Lower lobe of right lung (tissue), 2 donors: ENCODE results near the gene LETM1. TPM values are rescaled to one million over a fixed set of nuclear protein-coding genes. Genes with fewer than 3 reads are reported as not detected.

Source experiments
- ATAC-seq, 2 donors: fragments of 200-7000 bp; cut with Tn5 transposase; one replicate each; pipeline ENCODE4 v1.9.1; 2020 to 2022; ENCODE audit warnings: mild to moderate bottlenecking in 2 of 2, moderate library complexity in 2 of 2
- DNase-seq: peaks from one replicate; pipeline ENCODE4 v3.0.0-alpha.2; 2020
- H3K27ac ChIP-seq: fragments of 200-600 bp; one replicate; pipeline ENCODE4 v1.8.0; 2022
- H3K27me3 ChIP-seq: fragments of 200-600 bp; one replicate; pipeline ENCODE4 v1.8.0; 2022; ENCODE audit warnings: low read depth
- H3K36me3 ChIP-seq: fragments of 200-600 bp; one replicate; pipeline ENCODE4 v1.8.0; 2022; ENCODE audit warnings: mild to moderate bottlenecking
- H3K4me1 ChIP-seq: fragments of 200-600 bp; one replicate; pipeline ENCODE4 v1.8.0; 2022
- H3K4me3 ChIP-seq: fragments of 200-600 bp; one replicate; pipeline ENCODE4 v1.8.0; 2022; ENCODE audit warnings: mild to moderate bottlenecking
- H3K9me3 ChIP-seq: fragments of 200-600 bp; one replicate; pipeline ENCODE4 v1.8.0; 2022
- intact Hi-C: fragments of 100-400 bp; cut with DNase I; formaldehyde crosslinking; loops from one replicate; pipeline ENCODE4 v1.11.0; 2022
- total RNA-seq: library from RNA; stranded (reverse); fragmentation: NEBNext Ultra II Directional; extraction: Animal tissue kit (Norgen Biotek cat#: 25700); gene quantifications from one replicate; pipeline ENCODE4 v1.2.1, GENCODE V29; 2021
- TF ChIP-seq, protein P1 (sequence below): fragments of 200-600 bp; IDR thresholded peaks from one replicate; pipeline ENCODE4 v1.8.0; 2022; ENCODE audit warnings: antibody characterized with exemption, mild to moderate bottlenecking
- donor health status: DM: no; HTN: yes; CAD: no; lungs with severe emphysema.

LETM1 gene
- total RNA-seq, 1 donor from 2014 or later = 33.6 TPM

DNA sequence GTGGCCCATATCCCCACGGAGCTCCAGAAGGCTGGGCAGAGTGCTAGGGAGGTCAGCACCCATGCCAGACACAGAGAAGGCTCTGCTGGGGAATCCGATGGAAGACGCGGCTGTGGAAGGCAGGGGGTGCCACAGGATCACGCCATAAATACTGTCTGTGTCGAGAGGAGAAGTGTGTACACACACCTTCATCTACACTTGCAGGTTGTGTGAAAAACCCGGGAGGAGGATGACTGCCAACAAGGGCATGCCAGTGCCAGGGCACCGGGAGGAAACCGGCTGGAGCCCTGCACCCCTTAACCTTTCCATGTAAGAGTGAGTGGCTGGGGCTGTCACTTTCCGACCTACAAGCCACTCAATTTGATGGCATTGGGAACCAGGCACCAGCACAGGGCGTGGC is 31.2 kb downstream of the LETM1 start:
- Histone ChIP-seq H3K4me1 (peaks cover under 1% of the 10 kb centered on the region), H3K36me3 (peaks cover 74% of the 10 kb centered on the region), H3K4me3 (no peak overlapping the region), H3K27me3 (no peaks in the 10 kb centered on the region), H3K9me3 (no peaks in the 10 kb centered on the region), H3K27ac (no peak overlapping the region)
- intact Hi-C loops = no loop called here
- ATAC-seq = no peak
- TF ChIP-seq, protein P1, sequence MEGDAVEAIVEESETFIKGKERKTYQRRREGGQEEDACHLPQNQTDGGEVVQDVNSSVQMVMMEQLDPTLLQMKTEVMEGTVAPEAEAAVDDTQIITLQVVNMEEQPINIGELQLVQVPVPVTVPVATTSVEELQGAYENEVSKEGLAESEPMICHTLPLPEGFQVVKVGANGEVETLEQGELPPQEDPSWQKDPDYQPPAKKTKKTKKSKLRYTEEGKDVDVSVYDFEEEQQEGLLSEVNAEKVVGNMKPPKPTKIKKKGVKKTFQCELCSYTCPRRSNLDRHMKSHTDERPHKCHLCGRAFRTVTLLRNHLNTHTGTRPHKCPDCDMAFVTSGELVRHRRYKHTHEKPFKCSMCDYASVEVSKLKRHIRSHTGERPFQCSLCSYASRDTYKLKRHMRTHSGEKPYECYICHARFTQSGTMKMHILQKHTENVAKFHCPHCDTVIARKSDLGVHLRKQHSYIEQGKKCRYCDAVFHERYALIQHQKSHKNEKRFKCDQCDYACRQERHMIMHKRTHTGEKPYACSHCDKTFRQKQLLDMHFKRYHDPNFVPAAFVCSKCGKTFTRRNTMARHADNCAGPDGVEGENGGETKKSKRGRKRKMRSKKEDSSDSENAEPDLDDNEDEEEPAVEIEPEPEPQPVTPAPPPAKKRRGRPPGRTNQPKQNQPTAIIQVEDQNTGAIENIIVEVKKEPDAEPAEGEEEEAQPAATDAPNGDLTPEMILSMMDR = no peak
- no peak for DNase-seq

GRCh38 chr4:1823545-1823932 is 32.4 kb downstream of the LETM1 start:
- DNase-seq (no peak), ATAC-seq (no peak)
- intact Hi-C loops = no loop called here
- TF ChIP-seq, protein P1 = no peak
- no peak overlapping the region for H3K4me3 ChIP-seq
- H3K27ac ChIP-seq = no peak overlapping the region
- H3K9me3 ChIP-seq = no peaks in the 10 kb centered on the region
- H3K27me3 ChIP-seq = no peaks in the 10 kb centered on the region
- peaks cover 82% of the 10 kb centered on the region for H3K36me3 ChIP-seq
- peaks cover 5% of the 10 kb centered on the region for H3K4me1 ChIP-seq

- no peaks in the 10 kb centered on the region for H3K27me3 ChIP-seq
- H3K4me3 ChIP-seq = no peak overlapping the region
- ATAC-seq (peak in 1 of 2 donors; percentile 12), DNase-seq (no peak)
- H3K9me3 ChIP-seq = no peaks in the 10 kb centered on the region
- TF ChIP-seq, protein P1 = no peak
- intact Hi-C loops = no loop called here
- H3K4me1 ChIP-seq = peaks cover 5% of the 10 kb centered on the region
- peaks cover 89% of the 10 kb centered on the region for H3K36me3 ChIP-seq
- H3K27ac ChIP-seq = no peak overlapping the region
Observed at GRCh38 chr4:1822568-1823544, 33.1 kb downstream of the LETM1 start.

DNA sequence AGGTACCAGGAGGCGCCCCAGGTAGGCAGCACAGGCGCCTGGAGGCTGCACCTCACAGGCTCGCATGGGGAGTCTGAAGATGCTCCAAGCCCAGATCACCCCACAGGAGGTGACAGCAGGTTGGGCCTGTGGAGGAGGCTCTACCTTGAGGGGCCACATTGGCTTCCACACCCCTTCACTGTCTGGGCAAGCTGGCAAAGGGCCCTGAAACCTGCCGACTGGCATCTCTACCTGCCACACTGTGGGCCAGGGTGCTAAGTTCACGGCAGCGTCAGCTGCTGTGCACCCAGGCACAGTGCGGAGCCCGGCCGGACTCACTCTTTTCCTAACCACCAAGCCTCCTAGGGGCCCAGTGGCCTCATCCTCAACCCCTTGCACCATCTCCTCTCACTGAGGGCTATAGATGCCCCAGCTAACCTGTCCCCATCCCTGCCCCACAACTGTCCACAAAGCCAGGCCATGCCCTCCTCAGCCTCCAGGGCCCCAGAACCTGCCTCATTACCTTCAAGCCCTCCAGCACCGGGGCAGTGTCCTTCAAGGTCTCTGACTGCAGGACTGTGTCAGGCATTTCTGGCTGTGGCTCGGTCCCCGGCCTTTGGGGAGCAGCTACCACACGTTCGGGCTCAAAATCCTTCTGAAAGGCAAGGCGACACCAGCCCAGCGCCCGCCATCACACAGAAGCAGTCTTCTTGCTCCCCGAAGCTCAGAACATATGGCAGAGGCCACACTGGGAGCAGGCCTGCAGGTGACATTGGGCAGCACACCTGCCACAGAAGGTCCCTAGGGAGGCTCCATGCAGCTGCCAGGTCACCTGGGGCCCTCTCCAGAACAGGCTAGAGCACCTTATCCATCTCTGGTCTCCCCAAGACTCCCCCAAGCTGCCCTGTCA is 34.0 kb downstream of the LETM1 start:
- no peak overlapping the region for H3K27ac ChIP-seq
- intact Hi-C loops = no loop called here
- peaks cover 98% of the 10 kb centered on the region for H3K36me3 ChIP-seq
- no peak for DNase-seq
- no peak for ATAC-seq
- TF ChIP-seq, protein P1 = no peak
- peaks cover 5% of the 10 kb centered on the region for H3K4me1 ChIP-seq
- no peaks in the 10 kb centered on the region for H3K27me3 ChIP-seq
- no peaks in the 10 kb centered on the region for H3K9me3 ChIP-seq
- H3K4me3 ChIP-seq = no peak overlapping the region

DNA sequence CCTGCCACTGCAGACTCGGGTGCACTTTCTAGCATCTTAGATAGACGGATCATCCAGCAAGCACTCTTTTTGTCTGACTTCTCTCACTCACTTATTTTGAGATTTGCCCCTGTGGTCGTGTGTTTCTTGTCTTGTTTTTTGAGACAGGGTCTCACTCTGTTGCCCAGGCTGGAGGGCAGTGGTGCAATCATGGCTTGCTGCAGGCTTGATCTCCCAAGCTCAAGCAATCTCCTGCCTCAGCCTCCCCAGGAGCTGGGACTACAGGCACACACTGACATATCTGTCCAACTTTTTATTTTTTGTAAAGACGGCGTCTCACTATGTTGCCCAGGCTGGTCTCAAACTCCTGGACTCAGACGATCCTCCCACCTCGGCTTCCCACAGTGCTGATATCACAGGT is 36.1 kb downstream of the LETM1 start:
- no peak for ATAC-seq
- H3K36me3 ChIP-seq = peaks cover 98% of the 10 kb centered on the region
- DNase-seq = no peak
- no peak overlapping the region for H3K4me3 ChIP-seq
- H3K4me1 ChIP-seq = peaks cover 5% of the 10 kb centered on the region
- intact Hi-C loops = no loop called here
- no peaks in the 10 kb centered on the region for H3K27me3 ChIP-seq
- H3K9me3 ChIP-seq = no peaks in the 10 kb centered on the region
- H3K27ac ChIP-seq = no peak overlapping the region
- TF ChIP-seq, protein P1 = no peak
